NCI-H1092 (cell line): ENCODE results near the gene SLC7A4.

Experiments used
- DNase-seq: peaks from one replicate; lab custom pipeline; 2025; lab: John Stamatoyannopoulos, UW

SLC7A4 gene

GRCh38 chr22:20998411-20999336 is 33.7 kb downstream of the SLC7A4 start:
- no peak for DNase-seq

- no peak for DNase-seq
Measured at GRCh38 chr22:20997536-20998257, 34.7 kb downstream of the SLC7A4 start.

- DNase-seq, result no peak
Measured at GRCh38 chr22:20996598-20997535, 35.5 kb downstream of the SLC7A4 start.

GRCh38 chr22:20996031-20996410 is 36.3 kb downstream of the SLC7A4 start:
- no peak for DNase-seq

GRCh38 chr22:20995329-20996030 is 36.9 kb downstream of the SLC7A4 start:
- DNase-seq, result no peak

- no peak for DNase-seq
Measured at GRCh38 chr22:20994902-20995241, 37.5 kb downstream of the SLC7A4 start.

GRCh38 chr22:20994128-20994901 is 38.0 kb downstream of the SLC7A4 start:
- DNase-seq, result no peak

GRCh38 chr22:20993304-20994127 is 38.8 kb downstream of the SLC7A4 start:
- DNase-seq, result no peak

- DNase-seq, result no peak
Measured at GRCh38 chr22:20992456-20993303, 39.7 kb downstream of the SLC7A4 start.

GRCh38 chr22:20992056-20992442 is 40.3 kb downstream of the SLC7A4 start:
- no peak for DNase-seq

GRCh38 chr22:20991252-20992055 is 40.9 kb downstream of the SLC7A4 start:
- DNase-seq, result no peak

GRCh38 chr22:20990184-20991180 is 41.9 kb downstream of the SLC7A4 start:
- DNase-seq, result no peak

GRCh38 chr22:20989323-20990138 is 42.8 kb downstream of the SLC7A4 start:
- no peak for DNase-seq

- DNase-seq, result no peak
Measured at GRCh38 chr22:20988573-20989322, 43.6 kb downstream of the SLC7A4 start.

- no peak for DNase-seq
Measured at GRCh38 chr22:20987375-20987774, 45.0 kb downstream of the SLC7A4 start.
